ENCODE results near the gene JADE2.

- TF ChIP-seq ELF4 (IDR thresholded peaks at IDR 0.05) (no peak), SUZ12 (IDR thresholded peaks at IDR 0.05) (no peak)
Observed at GRCh38 chr5:134508521-134509195, 16.8 kb upstream of the JADE2 start.

Data from HEK293T (cell line).